ENCODE data around the gene TET2.
A peak's percentile ranks its signal among the peaks of the same experiment; 100 is the strongest.

TET2 gene

DNA sequence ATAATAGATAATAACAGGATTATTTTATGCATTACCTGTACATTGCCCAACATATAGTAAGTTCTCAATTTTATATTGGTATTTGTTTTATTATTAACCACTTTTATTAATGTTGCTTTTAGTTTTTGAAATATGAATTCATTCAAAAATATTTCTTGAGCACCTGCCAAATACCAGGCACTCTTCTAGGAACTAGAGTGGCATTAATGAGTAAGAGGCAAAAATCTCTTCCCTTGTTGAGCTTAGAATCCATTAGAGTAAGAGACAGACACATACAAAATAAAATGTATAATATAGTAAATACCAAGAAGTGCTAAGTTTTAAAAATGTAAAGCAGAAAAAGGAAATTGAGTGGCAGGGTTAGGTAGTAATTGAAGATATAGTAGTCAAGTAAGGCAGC, 45.8 kb downstream of the TET2 start:
- Histone ChIP-seq H3K27me3 (no peaks in the 10 kb centered on the region), H3K27ac (peak overlapping the region; percentile 72), H3K36me3 (peaks cover 31% of the 10 kb centered on the region), H3K4me3 (ENCODE audit: low read depth in 1 of 2, low read length in 1 of 2) (no peak overlapping the region), H3K9me3 (no peaks in the 10 kb centered on the region), H3K4me1 (ENCODE audit: control insufficient read depth in 1 of 2, insufficient read depth in 1 of 2, low read depth in 1 of 2, low read length in 1 of 2) (peaks cover 35 to 40% of the 10 kb centered on the region in 2 experiments)
- TF ChIP-seq, protein P1, sequence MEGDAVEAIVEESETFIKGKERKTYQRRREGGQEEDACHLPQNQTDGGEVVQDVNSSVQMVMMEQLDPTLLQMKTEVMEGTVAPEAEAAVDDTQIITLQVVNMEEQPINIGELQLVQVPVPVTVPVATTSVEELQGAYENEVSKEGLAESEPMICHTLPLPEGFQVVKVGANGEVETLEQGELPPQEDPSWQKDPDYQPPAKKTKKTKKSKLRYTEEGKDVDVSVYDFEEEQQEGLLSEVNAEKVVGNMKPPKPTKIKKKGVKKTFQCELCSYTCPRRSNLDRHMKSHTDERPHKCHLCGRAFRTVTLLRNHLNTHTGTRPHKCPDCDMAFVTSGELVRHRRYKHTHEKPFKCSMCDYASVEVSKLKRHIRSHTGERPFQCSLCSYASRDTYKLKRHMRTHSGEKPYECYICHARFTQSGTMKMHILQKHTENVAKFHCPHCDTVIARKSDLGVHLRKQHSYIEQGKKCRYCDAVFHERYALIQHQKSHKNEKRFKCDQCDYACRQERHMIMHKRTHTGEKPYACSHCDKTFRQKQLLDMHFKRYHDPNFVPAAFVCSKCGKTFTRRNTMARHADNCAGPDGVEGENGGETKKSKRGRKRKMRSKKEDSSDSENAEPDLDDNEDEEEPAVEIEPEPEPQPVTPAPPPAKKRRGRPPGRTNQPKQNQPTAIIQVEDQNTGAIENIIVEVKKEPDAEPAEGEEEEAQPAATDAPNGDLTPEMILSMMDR (IDR thresholded peaks at IDR 0.05), result no peak

DNA sequence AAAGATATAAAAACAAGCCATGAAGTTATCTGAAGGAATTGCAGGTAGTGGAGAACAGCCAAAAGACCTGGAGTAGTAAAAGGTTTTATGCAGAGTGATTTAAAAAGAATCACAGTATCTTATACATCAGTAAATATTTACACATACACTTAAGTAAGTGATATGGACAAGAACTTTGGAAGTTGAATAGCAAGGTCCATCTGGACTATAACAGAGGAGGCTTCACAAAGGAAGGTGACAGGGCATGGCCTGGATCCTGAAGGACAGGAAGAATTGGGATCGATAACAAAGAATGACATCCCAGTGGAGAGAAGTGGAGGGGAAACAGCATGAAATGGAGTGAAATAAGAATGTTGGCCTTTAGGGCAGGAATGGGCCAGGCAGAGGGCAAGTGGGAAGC, 46.2 kb downstream of the TET2 start:
- Histone ChIP-seq H3K27ac (peak overlapping the region; percentile 72), H3K9me3 (no peaks in the 10 kb centered on the region), H3K4me1 (ENCODE audit: control insufficient read depth in 1 of 2, insufficient read depth in 1 of 2, low read depth in 1 of 2, low read length in 1 of 2) (peaks cover 40 to 45% of the 10 kb centered on the region in 2 experiments), H3K4me3 (ENCODE audit: low read depth in 1 of 2, low read length in 1 of 2) (no peak overlapping the region), H3K27me3 (no peaks in the 10 kb centered on the region), H3K36me3 (peaks cover 31% of the 10 kb centered on the region)
- TF ChIP-seq, protein P1 (IDR thresholded peaks at IDR 0.05), result no peak

DNA sequence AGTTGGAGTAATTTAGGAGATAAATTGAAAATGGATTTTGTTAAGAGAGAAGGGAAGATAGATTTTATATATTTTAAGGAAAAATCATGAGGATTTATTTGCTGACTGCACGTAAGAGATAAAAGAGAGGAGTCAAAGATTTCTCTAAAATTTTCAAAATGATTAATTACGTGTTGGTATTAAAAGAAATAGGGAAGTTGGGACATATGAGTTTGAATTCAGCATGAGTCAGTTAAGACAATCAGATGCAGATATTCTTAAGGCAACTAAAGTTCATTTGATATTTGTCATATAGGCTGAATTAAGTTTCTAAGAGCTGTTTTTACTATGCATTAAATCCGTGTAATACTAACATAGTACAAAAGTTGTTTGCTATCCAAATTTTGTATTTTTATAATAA, 46.9 kb downstream of the TET2 start:
- peaks cover 31% of the 10 kb centered on the region for H3K36me3 ChIP-seq
- H3K4me3 ChIP-seq (ENCODE audit: low read depth in 1 of 2, low read length in 1 of 2), result no peak overlapping the region
- H3K4me1 ChIP-seq (ENCODE audit: control insufficient read depth in 1 of 2, insufficient read depth in 1 of 2, low read depth in 1 of 2, low read length in 1 of 2), result peaks cover 46 to 51% of the 10 kb centered on the region in 2 experiments
- TF ChIP-seq, protein P1 (IDR thresholded peaks at IDR 0.05), result no peak
- peak overlapping the region; percentile 89 for H3K27ac ChIP-seq
- no peaks in the 10 kb centered on the region for H3K27me3 ChIP-seq
- no peaks in the 10 kb centered on the region for H3K9me3 ChIP-seq

DNA sequence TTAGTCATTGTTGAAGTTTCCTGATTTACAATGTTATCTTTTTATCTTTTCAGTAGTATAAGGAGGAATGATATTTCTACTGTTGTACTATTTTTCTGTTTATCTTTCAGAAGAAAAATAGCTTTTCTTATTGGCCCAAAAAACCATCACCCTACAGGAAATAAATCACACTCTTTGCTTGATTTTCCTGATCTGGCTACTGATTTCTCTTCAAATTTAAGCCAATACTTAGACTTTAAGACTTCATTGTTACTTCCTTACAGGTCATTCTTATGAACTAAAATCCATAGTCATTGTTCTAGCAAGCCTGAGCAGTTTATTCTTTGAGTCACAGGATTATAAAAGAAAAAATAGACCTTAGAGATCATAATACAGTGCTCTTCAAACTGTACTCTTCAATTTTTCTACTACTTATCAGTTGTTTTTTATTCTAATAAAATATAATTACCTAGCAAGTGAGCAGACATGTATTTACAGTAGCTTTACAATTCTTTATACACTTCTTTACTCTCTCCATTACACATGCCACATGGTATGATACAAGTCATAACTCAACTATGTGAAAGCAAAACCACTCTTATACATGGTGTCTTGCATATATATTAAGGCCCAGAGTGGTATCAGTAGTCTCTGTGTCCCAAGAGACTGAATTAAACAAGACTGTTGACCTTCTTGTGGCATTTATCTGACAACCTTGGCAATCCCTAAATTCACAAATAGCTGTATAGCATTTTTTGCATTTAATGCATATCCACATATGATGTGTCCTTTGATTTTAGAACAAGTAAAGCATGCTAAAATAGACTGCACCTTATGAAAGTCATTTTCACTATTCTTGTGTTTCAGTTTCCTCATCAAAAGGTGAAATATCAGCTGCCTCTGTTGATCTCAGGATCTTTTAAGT, 47.9 kb downstream of the TET2 start:
- H3K4me1 ChIP-seq (ENCODE audit: control insufficient read depth in 1 of 2, insufficient read depth in 1 of 2, low read depth in 1 of 2, low read length in 1 of 2), result peaks cover 47 to 54% of the 10 kb centered on the region in 2 experiments
- no peaks in the 10 kb centered on the region for H3K9me3 ChIP-seq
- peaks cover 31% of the 10 kb centered on the region for H3K36me3 ChIP-seq
- no peaks in the 10 kb centered on the region for H3K27me3 ChIP-seq
- H3K27ac ChIP-seq, result peak overlapping the region; percentile 89
- TF ChIP-seq, protein P1 (IDR thresholded peaks at IDR 0.05), result no peak
- no peak overlapping the region for H3K4me3 ChIP-seq (ENCODE audit: low read depth in 1 of 2, low read length in 1 of 2)

DNA sequence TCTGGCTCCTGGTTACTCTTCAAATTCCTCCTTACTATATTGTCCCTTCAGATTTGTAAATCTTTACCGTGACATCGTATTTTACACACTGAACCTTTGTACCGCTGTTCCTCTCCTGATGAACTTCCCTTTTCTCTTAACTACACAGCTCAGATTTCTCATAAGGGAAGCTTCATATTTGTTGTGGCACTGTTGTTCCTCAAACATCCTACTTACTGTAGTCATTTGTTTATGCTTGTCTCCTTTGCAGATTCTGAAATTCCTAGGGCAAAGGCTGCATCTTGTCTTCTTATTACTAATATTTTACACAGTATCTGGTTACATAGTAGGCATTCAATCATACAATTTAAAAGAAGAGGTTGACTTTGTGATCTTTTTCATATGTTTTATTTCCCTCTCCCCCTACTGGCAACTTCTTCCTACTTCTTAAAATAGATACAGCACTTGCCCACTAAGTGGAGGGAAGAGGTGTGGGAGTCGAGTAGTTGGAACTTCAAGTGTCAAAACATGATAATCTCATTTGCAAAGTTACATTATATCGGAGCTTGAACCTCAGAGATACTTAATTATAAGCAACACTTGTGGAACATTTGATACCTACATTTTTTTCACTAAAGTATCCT, 50.0 kb downstream of the TET2 start:
- TF ChIP-seq, protein P1 (IDR thresholded peaks at IDR 0.05), result peak; percentile 43
- Histone ChIP-seq H3K4me3 (ENCODE audit: low read depth in 1 of 2, low read length in 1 of 2) (peak overlapping the region; percentile 41 to 45), H3K27me3 (no peaks in the 10 kb centered on the region), H3K9me3 (no peaks in the 10 kb centered on the region), H3K36me3 (peaks cover 14% of the 10 kb centered on the region), H3K27ac (peak overlapping the region; percentile 89), H3K4me1 (ENCODE audit: control insufficient read depth in 1 of 2, insufficient read depth in 1 of 2, low read depth in 1 of 2, low read length in 1 of 2) (peaks cover 42 to 49% of the 10 kb centered on the region in 2 experiments)

Measured in neutrophil (primary cell).